ENCODE measurements around the gene DOCK9.
A peak's percentile ranks its signal among the peaks of the same experiment; 100 is the strongest.

Gene DOCK9

GRCh38 chr13:98798849-98799645, 178.8 kb downstream of the DOCK9 start:
- no peak for DNase-seq (ENCODE audit: low read depth, low spot score)

- DNase-seq (ENCODE audit: low read depth, low spot score), result no peak
Measured at GRCh38 chr13:98797456-98797855, 180.4 kb downstream of the DOCK9 start.

DNA sequence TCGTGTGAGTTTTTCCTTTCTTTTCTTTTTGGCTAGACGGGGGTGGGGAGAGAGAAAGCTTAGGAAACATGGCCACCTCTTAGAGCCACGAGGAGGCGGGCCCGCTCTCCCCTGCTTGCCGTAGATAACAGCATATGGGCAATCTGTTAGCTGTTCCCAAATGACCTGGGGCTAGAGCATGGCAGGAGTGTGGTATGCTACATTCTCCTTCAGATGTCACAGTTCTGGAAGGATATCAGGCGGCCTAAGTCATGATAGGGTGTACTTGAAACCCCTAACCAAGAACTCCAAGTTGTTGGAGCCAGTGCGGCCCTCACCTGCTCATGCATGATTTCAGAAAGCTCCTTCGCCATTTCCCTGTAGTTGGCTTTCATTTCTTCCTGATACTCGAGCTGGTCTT, 181.1 kb downstream of the DOCK9 start:
- DNase-seq (ENCODE audit: low read depth, low spot score), result no peak

GRCh38 chr13:98796191-98796590, 181.7 kb downstream of the DOCK9 start:
- DNase-seq (ENCODE audit: low read depth, low spot score), result no peak

DNA sequence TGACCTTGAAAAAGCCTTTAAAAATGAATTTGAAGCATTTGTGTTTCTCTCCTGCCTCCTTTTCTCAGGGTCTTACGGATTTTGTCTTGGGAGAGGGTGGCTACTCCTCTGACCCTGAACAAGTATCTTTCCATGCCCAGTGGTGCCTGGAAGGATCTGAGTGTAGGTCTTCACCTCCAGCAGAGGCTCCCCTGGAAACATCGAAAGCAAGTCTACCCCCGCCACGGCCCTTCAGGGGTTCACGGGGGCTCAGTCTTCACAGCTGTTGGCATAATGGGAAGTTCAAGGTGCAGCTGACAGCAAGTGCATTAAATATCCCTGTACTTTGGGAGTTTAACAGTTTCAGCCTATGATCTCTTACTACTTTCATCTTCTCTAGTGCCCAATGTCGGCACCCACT, 182.6 kb downstream of the DOCK9 start:
- no peak for DNase-seq (ENCODE audit: low read depth, low spot score)

GRCh38 chr13:98794498-98794897, 183.4 kb downstream of the DOCK9 start:
- DNase-seq (ENCODE audit: low read depth, low spot score), result no peak

- no peak for DNase-seq (ENCODE audit: low read depth, low spot score)
Measured at GRCh38 chr13:98792785-98793495, 184.9 kb downstream of the DOCK9 start.

- no peak for DNase-seq (ENCODE audit: low read depth, low spot score)
Measured at GRCh38 chr13:98792321-98792720, 185.5 kb downstream of the DOCK9 start.

DNA sequence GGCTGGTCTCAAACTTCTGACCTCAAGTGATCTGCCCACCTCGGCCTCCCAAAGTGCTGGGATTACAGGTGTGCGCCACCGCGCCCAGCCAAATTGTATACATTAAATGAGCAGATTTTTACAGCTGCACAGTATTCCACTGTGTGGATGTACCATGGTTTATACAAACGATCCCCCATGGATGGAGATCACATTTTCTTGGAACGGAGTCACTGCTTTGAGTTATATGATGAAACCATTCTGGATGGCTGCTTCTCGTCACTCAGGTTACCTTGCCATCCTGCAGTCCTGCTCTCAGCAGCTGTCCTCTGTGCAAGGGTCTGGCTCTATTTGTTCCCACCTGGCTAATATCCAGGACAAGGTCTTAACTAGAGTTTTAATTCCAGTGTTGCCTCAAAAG, 186.3 kb downstream of the DOCK9 start:
- no peak for DNase-seq (ENCODE audit: low read depth, low spot score)

- no peak for DNase-seq (ENCODE audit: low read depth, low spot score)
Measured at GRCh38 chr13:98787996-98788395, 189.9 kb downstream of the DOCK9 start.

- DNase-seq (ENCODE audit: low read depth, low spot score), result no peak
Measured at GRCh38 chr13:98787173-98787572, 190.7 kb downstream of the DOCK9 start.

DNA sequence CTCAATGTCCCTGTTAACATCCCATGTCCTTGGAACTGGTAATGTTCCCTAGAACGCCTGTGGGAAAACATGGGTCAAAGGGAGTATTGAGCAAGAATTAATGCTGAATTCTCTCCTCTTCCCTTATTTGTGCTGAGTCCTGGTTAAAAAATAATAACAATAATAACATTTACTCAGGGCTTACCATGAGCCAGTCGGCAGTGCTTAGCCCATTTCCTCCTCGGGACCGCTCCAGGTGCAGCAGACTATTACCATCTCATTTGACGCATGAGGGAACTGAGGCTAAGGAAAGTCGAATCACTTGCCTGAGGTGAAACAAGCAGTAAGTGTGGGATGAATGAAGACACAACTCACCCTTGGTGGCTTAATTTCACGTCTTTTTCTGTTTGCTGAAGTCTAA, 191.8 kb downstream of the DOCK9 start:
- DNase-seq (ENCODE audit: low read depth, low spot score), result no peak

GRCh38 chr13:98785405-98785804, 192.5 kb downstream of the DOCK9 start:
- no peak for DNase-seq (ENCODE audit: low read depth, low spot score)

DNA sequence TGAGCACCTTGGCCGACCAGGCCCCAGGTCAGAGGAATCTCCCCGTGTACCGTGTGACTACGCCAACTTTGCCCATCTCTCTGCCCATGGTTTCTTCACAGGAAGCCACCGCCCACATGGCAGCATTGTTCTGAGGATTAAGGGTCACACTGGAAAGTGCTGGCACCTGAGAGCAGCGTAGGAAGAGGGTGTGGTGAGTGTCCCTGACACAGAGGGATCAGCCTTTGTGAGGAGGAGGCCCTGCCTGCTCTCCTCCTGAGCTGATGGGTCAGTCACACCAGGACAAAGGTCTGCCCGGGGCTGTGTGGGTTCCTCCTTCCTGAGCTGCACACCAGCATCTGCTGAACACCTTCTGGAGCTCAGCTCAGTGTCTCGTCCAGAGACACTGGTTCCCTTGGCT, 193.2 kb downstream of the DOCK9 start:
- no peak for DNase-seq (ENCODE audit: low read depth, low spot score)

- no peak for DNase-seq (ENCODE audit: low read depth, low spot score)
Measured at GRCh38 chr13:98783856-98784478, 193.9 kb downstream of the DOCK9 start.

DNA sequence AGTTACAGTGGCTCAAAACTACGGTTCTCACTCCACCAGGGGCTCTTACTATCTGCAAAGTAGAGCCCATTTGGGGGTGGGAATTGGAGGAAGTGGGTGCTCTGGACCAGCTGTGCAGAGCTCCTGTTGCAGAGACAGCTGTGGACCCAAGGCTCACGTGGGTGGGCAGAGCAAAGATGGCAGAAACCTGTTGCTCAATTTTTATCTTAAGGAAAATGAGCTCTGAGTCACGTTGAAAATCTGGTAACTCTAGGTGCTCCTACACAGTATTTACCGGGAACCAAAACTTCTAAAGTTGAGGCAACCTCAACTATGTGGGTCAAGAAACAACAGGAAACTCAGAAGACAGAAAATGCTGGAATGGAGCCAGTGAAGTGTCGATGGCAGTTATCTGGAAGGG, 195.2 kb downstream of the DOCK9 start:
- DNase-seq (ENCODE audit: low read depth, low spot score), result no peak

GRCh38 chr13:98781905-98782304, 196.0 kb downstream of the DOCK9 start:
- no peak for DNase-seq (ENCODE audit: low read depth, low spot score)

GRCh38 chr13:98781470-98781869, 196.4 kb downstream of the DOCK9 start:
- DNase-seq (ENCODE audit: low read depth, low spot score), result no peak

DNA sequence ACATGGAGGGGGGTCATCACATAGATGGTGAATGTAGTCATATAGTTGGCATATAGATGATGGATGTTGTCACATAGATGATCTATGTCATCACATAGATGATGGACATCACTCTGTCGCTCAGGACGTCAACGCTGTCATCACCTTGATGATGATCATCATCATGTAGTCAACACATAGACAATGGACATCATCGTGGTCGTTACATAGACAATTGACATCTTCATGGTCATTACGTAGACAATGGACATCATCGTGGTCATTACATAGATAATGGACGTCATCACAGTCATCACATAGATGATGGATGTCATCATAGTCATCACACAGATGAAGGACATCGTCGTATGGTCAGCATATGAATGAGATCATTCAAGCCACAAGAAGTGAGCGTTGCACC, 196.8 kb downstream of the DOCK9 start:
- no peak for DNase-seq (ENCODE audit: low read depth, low spot score)

DNA sequence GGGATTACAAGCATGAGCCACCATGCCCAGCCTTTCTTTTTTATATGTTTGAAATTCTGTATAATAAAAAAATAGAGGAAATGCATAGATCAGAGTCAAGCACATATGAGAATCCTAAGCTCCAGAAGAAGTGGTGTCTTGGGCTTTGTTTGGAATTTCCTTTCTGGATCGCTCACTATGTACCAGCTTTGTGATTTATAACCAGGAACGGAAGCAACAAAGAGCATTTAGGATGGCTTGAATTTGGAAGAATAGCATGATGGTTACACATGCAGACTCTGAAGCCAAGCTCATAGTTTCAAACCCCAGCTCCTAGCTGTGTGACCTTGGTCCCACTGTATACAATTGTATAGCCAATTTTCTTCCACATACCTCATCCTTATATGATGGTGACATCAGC, 197.4 kb downstream of the DOCK9 start:
- DNase-seq (ENCODE audit: low read depth, low spot score), result no peak

GRCh38 chr13:98779695-98780094, 198.2 kb downstream of the DOCK9 start:
- no peak for DNase-seq (ENCODE audit: low read depth, low spot score)

- DNase-seq (ENCODE audit: low read depth, low spot score), result peak; percentile 8
Measured at GRCh38 chr13:98778749-98779148, 199.1 kb downstream of the DOCK9 start.

DNA sequence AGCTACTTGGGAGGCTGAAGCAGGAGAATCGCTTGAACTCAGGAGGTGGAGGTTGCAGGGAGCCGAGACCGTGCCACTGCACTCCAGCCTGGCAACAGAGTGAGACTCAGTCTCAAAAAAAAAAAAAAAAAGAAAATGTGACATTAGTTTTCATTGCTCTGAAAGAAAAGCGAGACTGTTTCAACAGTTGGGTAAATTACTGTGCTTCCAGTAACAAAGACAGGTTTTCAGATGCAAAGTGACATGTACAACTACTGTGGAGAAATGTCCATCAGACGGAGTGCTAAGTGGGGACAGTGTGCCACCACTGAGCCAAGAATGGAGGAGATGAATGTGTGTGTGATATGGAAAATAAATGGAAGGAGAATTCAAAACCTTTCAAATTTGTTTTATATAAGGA, 201.2 kb downstream of the DOCK9 start:
- no peak for DNase-seq (ENCODE audit: low read depth, low spot score)
